GM10266 (cell line): ENCODE results near the gene UBE2V1.

Source experiments
- DNase-seq: peaks from one replicate; pipeline ENCODE4 v3.0.0; 2012; ENCODE audit errors: extremely low spot score
- TF ChIP-seq, protein P1 (sequence below): IDR thresholded peaks from 2 replicates; pipeline ENCODE4 v1.5.1; 2012; ENCODE audit warnings: mild to moderate bottlenecking, low read depth; ENCODE audit not compliant: control insufficient read depth, insufficient read depth; ENCODE audit errors: missing control alignments

The UBE2V1 gene

DNA sequence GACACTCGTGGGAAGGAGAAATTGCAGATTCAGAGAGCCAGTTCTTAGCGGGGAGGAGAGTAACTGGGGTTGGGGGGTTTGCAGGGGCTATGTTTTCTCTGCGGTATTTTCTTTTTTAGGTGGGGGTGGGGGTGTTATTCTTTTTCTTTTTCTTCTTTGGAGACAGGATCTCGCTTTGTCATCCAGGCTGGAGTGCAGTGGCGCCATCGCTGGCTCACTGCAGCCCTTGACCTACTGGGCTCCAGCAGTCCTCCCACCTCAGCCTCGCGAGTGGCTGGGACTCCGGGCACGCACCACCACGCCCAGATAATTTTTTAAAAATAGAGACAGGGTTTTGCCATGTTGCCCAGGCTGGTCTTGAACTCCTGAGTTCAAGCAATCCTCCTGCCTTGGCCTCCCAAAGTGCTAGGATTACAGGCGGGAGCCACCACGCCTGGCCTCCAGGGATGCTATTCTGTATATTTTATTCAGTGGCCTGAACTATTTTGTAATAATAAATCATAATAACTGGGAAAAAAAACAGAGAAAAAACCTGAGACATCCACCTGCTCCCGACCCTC is 57.3 kb downstream of the UBE2V1 start:
- TF ChIP-seq, protein P1, sequence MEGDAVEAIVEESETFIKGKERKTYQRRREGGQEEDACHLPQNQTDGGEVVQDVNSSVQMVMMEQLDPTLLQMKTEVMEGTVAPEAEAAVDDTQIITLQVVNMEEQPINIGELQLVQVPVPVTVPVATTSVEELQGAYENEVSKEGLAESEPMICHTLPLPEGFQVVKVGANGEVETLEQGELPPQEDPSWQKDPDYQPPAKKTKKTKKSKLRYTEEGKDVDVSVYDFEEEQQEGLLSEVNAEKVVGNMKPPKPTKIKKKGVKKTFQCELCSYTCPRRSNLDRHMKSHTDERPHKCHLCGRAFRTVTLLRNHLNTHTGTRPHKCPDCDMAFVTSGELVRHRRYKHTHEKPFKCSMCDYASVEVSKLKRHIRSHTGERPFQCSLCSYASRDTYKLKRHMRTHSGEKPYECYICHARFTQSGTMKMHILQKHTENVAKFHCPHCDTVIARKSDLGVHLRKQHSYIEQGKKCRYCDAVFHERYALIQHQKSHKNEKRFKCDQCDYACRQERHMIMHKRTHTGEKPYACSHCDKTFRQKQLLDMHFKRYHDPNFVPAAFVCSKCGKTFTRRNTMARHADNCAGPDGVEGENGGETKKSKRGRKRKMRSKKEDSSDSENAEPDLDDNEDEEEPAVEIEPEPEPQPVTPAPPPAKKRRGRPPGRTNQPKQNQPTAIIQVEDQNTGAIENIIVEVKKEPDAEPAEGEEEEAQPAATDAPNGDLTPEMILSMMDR, result no peak
- DNase-seq, result no peak

DNA sequence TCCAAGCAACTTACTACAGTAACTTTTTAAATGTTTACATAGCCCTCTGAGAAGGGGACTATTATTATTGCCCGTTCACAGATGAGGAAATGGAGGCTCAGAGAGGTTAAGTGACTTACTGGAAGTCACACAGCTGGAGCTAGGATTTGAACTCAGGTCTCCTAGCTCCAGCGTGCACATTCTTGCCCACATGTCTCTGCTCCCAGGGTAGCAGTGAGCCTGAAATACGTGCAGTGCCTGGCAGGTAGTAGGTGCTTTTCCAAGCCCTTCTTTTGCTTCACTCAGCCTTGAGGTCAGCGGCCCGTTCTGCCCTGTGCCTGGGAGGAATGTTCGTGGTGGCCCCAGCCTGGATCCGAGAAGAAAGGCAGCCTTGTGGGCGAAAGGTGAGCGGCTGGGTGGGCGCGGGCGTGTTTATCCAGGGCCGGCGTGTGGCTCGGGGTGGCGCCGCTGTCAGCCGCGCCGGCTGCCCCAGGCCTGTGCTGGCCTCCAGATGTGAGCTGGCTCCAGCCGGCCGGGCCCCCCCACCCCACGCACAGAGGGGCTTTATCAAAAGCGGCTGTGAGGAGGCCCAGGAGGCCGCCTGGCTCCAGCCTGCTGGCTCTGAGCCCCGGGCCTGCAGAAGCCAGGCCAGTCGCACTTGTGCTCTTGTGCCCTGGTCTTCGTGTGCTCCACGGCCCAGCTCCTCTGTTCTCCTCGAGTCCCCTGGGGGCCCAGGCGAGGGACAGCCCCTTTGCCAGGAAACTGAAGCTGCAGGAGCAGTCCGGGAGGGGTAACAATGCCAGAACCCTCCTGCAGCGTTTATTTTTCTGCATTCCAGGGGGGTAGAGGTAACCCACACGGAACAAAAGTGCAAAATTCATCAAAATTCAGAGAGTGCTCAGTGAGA is 58.1 kb downstream of the UBE2V1 start:
- no peak for DNase-seq
- TF ChIP-seq, protein P1, result no peak

DNA sequence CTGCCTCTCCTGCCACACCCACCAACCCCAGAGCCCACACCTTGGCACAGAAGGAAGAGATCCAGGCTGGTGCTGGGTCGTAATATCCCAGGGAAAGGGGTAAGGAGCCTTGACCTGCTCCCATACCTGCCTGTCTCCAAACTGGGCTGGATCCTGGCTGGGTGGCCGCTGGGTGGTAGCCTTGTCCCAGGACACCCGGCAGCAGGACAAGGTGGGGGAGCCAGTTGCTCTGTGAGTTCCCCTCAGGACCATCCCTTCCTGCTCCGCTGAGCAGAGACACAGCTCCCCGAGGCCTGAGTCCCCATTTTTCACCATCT is 58.8 kb downstream of the UBE2V1 start:
- TF ChIP-seq, protein P1, result no peak
- no peak for DNase-seq

DNA sequence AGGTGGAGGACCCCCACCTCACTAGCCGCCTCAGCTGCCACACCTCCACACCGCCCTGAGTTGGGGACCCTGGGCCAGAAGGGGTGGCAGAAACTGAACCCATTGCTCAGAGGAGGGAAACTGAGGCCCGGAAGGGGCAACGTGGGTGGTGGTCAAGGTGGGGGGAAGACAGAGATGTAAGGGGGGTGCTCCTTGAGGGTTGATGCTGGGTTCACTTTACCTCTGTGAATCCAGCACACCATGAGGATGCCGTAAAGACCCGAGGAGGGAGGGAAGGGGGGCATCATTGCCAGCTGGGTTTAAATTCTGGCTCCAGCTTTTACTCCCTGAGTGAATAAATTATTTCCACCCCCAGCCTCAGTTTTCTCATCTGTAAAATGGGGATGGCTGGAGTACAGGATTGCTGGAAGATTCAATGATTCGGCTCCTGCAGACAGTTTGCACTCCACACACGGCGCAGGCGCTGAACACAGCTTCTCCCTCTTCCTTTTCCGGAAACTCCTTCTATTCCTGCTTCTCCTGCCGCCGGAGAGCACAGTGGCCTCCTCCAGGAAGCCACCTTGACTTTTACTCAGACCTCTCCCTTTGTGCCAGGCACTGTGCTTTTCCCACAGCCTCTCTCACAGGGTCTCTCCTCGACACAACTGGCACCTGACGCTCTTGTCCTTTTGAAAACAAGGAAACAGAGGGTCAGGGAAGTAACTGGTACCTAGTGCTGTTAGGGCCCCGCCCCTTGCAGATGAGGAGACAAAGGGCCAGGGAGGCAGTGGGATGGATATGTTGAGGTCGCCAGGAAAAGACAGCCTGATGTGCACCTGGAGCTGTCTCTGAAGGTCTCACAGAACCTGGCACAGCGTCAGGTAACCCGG is 59.4 kb downstream of the UBE2V1 start:
- TF ChIP-seq, protein P1, result no peak
- no peak for DNase-seq

DNA sequence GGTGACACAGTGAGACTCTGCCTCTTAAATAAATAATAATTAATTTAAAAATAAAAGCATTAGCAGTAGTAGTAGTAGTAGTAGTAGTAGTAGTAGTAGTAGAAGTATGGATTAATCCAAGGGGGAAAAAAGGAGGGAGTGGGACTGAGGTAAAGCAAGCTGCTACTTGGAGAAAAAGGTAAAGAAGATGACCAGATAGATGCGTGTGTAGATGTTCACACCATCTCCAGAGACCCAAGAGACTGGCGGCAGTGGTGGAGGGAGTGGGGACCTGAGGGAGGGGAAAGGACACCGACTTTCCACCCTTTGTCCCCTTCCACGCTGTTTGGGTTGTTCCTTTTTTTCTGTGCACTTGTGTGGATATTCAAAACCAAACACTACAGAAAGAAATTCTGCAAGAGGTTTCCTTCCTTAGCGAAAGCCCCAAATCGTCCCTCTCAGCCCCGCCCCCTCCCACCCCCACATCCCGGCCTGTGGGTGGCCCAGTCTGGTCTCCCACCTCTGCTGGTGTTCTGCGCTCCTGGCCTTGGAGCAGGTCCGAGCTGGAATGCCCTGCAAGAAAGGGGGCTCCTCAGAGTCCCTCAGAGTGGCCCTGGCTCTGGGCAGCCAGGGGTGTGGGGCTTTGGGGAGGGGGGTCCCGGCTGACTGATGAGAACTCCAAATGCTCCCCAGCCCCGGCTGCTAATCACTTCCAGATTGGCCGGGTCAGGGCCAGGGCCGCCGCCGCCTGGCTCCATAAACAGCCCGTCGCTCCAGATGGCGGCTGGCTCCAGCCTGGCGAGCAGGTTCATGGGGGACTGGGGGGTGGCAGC is 60.2 kb downstream of the UBE2V1 start:
- TF ChIP-seq, protein P1, result no peak
- DNase-seq, result no peak

DNA sequence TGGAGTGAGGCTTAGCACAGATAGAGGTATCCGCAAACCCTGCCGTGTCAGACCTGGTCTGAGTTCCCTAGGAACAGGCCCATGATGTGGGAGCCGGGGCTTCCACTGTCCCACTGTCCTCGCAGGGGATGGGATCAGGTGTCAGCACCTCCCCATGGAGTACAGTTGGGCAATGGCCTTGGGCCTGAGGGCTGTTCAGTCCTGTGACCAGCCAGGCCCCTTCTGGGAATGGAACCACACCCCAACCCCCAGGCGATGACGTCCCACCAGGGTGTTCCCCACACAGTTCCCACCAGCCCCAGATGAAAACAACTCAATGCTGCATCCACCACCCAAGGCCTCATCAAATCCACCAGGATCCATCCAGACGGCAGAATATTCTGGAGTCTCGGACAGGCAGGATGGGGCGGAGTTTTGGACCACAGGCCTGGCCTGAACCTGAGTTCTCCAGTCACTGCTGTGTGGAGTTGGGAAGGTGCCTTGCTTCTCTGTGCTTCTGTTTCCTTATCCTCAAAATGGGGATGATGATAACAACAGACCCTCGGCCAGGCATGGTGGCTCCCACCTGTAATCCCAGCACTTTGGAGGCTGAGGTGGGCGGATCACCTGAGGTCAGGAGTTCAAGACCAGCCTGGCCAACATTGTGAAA is 62.2 kb downstream of the UBE2V1 start:
- TF ChIP-seq, protein P1, result no peak
- DNase-seq, result no peak
